Coronary artery (tissue), 2 donors: ENCODE data around the gene CYP27C1.
A peak's percentile ranks its signal among the peaks of the same experiment; 100 is the strongest.

Source experiments
- DNase-seq: peaks from one replicate; pipeline ENCODE4 v3.0.0-alpha.2; 2017; ENCODE audit warnings: low spot score
- H3K27ac ChIP-seq, 2 donors: fragments of 200-600 bp; sonication (generic); one replicate each; pipeline ENCODE4 v1.5.1; 2016 to 2019
- H3K4me3 ChIP-seq: fragments of 200-600 bp; sonication (generic); 2 replicates; pipeline ENCODE4 v1.5.1; 2016; ENCODE audit warnings: mild to moderate bottlenecking, moderate library complexity
- TF ChIP-seq, protein P1 (sequence below): fragments of 200-600 bp; sonication (generic); IDR thresholded peaks from one replicate; pipeline ENCODE4 v1.5.1; 2019; ENCODE audit warnings: antibody characterized with exemption

The CYP27C1 gene

DNA sequence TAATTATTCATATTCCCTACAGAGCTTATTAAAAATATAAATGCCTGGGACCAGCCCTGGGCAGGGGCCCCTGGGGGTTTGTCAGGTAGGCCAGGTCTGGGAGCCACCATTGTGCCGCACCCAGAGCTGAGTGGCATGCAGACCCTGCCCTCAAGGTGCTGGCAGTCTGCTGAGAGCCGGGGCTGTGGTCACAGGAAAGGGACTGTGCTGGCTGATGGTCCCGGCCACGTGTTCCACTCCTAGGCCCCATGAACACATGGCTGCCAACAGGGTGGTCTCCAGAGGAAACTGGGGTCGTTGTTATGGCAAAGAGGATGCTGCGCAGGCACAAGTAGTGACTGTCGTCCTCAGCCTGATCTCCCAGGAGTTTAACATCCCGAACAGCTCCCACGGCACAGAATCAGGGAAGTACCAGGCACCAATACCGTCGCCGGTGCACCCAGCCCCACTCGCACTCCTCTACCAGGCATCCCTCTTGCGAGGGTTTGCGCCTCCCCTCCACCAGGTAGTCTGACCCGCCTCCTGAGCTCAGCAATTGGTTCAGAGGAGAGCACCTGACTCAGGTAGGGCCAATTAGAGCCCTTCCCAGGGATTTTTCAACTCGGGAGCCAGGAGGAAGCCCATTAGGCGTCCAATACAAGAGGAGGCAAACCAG lies 73.9 kb downstream of the CYP27C1 start:
- H3K4me3 ChIP-seq, result no peak overlapping the region
- peak overlapping the region in 1 of 2 donors; percentile 22 for H3K27ac ChIP-seq
- TF ChIP-seq, protein P1, sequence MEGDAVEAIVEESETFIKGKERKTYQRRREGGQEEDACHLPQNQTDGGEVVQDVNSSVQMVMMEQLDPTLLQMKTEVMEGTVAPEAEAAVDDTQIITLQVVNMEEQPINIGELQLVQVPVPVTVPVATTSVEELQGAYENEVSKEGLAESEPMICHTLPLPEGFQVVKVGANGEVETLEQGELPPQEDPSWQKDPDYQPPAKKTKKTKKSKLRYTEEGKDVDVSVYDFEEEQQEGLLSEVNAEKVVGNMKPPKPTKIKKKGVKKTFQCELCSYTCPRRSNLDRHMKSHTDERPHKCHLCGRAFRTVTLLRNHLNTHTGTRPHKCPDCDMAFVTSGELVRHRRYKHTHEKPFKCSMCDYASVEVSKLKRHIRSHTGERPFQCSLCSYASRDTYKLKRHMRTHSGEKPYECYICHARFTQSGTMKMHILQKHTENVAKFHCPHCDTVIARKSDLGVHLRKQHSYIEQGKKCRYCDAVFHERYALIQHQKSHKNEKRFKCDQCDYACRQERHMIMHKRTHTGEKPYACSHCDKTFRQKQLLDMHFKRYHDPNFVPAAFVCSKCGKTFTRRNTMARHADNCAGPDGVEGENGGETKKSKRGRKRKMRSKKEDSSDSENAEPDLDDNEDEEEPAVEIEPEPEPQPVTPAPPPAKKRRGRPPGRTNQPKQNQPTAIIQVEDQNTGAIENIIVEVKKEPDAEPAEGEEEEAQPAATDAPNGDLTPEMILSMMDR, result no peak
- DNase-seq, result no peak

DNA sequence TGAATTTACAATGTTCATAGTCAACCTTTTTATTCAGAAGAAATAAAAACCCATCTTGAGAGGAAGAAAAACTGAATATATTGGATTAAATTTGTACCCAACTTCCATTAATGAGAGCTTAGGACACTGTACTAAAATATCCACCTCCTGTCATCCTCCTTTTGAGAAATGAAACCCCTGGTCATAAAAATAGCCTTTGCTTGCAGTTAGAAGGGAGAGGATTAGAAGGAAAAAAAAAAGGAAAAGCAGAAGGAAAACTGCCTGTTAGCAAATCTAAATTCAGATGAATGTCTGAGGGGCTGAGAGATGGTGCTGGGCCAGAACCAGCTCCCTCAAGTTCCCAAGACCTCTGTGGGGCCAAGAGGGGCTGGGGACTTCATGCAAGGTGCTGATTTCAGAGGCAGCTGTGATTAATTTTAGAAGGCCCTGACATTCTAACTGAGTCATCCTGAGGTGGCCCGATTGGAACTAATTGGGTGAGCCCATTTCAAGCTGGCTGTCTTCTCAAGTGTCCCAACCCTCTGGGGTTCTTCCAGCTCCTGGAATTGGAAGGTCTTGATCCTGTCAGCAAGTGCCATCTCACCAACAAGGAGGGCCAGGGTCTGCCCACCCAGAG lies 74.7 kb downstream of the CYP27C1 start:
- no peak for DNase-seq
- Histone ChIP-seq H3K27ac (peak overlapping the region in 1 of 2 donors; percentile 22), H3K4me3 (no peak overlapping the region)
- TF ChIP-seq, protein P1, result no peak

- TF ChIP-seq, protein P1, result no peak
- H3K27ac ChIP-seq, result peak overlapping the region in 1 of 2 donors; percentile 57
- no peak for DNase-seq
- H3K4me3 ChIP-seq, result no peak overlapping the region
These were observed 76.0 kb downstream of the CYP27C1 start for GRCh38 chr2:127143841-127144782.

GRCh38 chr2:127142663-127143630 lies 77.2 kb downstream of the CYP27C1 start:
- Histone ChIP-seq H3K27ac (peak overlapping the region in 1 of 2 donors; percentile 57), H3K4me3 (no peak overlapping the region)
- no peak for DNase-seq
- TF ChIP-seq, protein P1, result no peak

DNA sequence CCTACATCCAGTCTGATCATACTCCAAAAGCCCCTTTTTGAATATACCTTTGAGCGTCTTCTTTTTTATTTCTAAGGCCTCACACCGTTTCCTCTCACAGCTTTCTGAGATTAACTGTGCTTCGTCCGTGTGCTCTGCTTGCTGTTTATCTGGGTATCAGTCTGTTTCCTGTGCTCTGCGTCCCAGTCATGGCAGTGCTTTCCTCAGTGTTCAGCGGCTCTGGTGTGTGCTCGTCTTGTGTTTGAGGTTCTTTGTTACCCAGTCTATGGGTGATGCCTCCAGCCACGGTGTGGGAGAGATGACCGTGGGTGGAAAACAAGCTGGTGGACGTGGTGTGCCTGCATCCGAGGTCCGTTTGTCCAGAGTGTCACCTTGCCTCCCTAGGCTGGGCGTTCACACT lies 79.6 kb downstream of the CYP27C1 start:
- DNase-seq, result no peak
- no peak overlapping the region for H3K4me3 ChIP-seq
- TF ChIP-seq, protein P1, result no peak

DNA sequence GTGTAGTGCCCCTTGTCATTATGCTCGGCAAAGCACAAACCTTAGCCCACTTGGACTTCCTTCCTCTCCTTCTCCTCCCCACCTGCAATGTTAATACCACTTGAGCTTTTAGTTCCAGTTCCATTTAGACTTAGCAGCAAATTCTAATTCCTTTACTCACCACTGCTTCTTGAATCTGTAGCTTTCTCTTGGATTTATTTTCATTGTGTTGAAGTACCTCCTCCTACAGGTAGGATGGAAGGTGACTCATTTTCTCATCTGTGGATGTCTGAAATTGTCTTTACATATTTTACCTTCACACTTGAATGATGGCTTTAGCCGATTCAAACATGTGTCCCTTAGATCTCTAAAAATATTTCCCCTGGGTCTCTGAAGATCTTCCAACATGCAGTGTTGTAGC lies 80.3 kb downstream of the CYP27C1 start:
- Histone ChIP-seq H3K27ac (no peak overlapping the region), H3K4me3 (no peak overlapping the region)
- TF ChIP-seq, protein P1, result no peak
- no peak for DNase-seq

More for the DNA sequence above, 79.6 kb downstream of the CYP27C1 start:
- H3K27ac ChIP-seq, result no peak overlapping the region
